Measurements from ENCODE around the gene UXT. TPM values are rescaled to one million over a fixed set of nuclear protein-coding genes. Genes with fewer than 3 reads are reported as not detected.

The UXT gene
- total and polyA plus RNA-seq, 2 donors (not counting 3 experiments of a cell fraction or from before 2014, with no cell fraction given) = 91.2 to 153 TPM

Other genes starting within 250 kb of the UXT start
- 7.5 TPM in 2 replicates for gene ZNF41, start 176.0 kb downstream of the UXT start, total RNA-seq
- gene ZNF41, start 176.0 kb downstream of the UXT start, polyA plus RNA-seq = 2.1 and 2.9 TPM in 2 replicates
- 58.6 and 62.7 TPM in 2 replicates for gene ARAF, start 98.0 kb downstream of the UXT start, total RNA-seq
- gene ARAF, start 98.0 kb downstream of the UXT start, polyA plus RNA-seq = 69.5 and 77.2 TPM in 2 replicates
- 104 and 124 TPM in 2 replicates for gene TIMP1, start 76.7 kb downstream of the UXT start, total RNA-seq
- gene TIMP1, start 76.7 kb downstream of the UXT start, polyA plus RNA-seq = 277 and 382 TPM in 2 replicates
- gene SYN1, start 39.3 kb downstream of the UXT start, total RNA-seq = not detected in 2 replicates
- gene SYN1, start 39.3 kb downstream of the UXT start, polyA plus RNA-seq = not detected in 2 replicates
- 1.00 and 1.9 TPM in 2 replicates for gene CFP, start 29.2 kb downstream of the UXT start, total RNA-seq
- 0.62 and 0.69 TPM in 2 replicates for gene CFP, start 29.2 kb downstream of the UXT start, polyA plus RNA-seq
- gene ELK1, start 8.6 kb downstream of the UXT start, total RNA-seq = 27.5 and 28.7 TPM in 2 replicates
- 18.3 and 21.0 TPM in 2 replicates for gene ELK1, start 8.6 kb downstream of the UXT start, polyA plus RNA-seq
- gene ZNF81, start 177.7 kb upstream of the UXT start, total RNA-seq = 6.4 and 9.6 TPM in 2 replicates
- gene ZNF81, start 177.7 kb upstream of the UXT start, polyA plus RNA-seq = 2.1 and 2.7 TPM in 2 replicates

Data from endothelial cell of umbilical vein (primary cell).